H9 (cell line): ENCODE measurements around the gene NHERF2. TPM values are rescaled to one million over a fixed set of nuclear protein-coding genes. Genes with fewer than 3 reads are reported as not detected.

ENCODE experiments used
- DNase-seq: peaks from one replicate; pipeline ENCODE4 v3.0.0-alpha.2; 2017
- H2AFZ ChIP-seq: one replicate; pipeline ENCODE4 v1.6.1; 2013; ENCODE audit warnings: mild to moderate bottlenecking, low read length, control low read depth, moderate library complexity
- H2AK5ac ChIP-seq: 2 replicates; pipeline ENCODE4 v1.6.1; 2013; ENCODE audit warnings: low read length, control low read depth, mixed read lengths; ENCODE audit not compliant: insufficient read length
- H2BK120ac ChIP-seq: one replicate; pipeline ENCODE4 v1.6.1; 2013; ENCODE audit warnings: low read depth, mild to moderate bottlenecking, low read length, control low read depth, inconsistent platforms; ENCODE audit not compliant: poor library complexity, severe bottlenecking
- H2BK12ac ChIP-seq: 2 replicates; pipeline ENCODE4 v1.6.1; 2013; ENCODE audit warnings: low read length, control low read depth, mixed read lengths, low read depth; ENCODE audit not compliant: insufficient read length
- H2BK15ac ChIP-seq: 2 replicates; pipeline ENCODE4 v1.6.1; 2013; ENCODE audit warnings: low read depth, low read length, control low read depth
- H2BK20ac ChIP-seq: one replicate; pipeline ENCODE4 v1.6.1; 2013; ENCODE audit warnings: low read depth, mild to moderate bottlenecking, low read length, control low read depth, inconsistent platforms; ENCODE audit not compliant: poor library complexity, severe bottlenecking
- H2BK5ac ChIP-seq: 2 replicates; pipeline ENCODE4 v1.6.1; 2013; ENCODE audit warnings: low read length, control low read depth, mixed read lengths; ENCODE audit not compliant: insufficient read length
- H3K14ac ChIP-seq: 2 replicates; pipeline ENCODE4 v1.6.1; 2013; ENCODE audit warnings: low read length, control low read depth; ENCODE audit not compliant: insufficient read depth
- H3K18ac ChIP-seq: 2 replicates; pipeline ENCODE4 v1.6.1; 2013; ENCODE audit warnings: low read depth, mild to moderate bottlenecking, mixed read lengths, low read length, control low read depth; ENCODE audit not compliant: insufficient read length
- H3K23ac ChIP-seq: 2 replicates; pipeline ENCODE4 v1.6.1; 2013; ENCODE audit warnings: low read length, control low read depth, mixed read lengths, low read depth; ENCODE audit not compliant: insufficient read length
- H3K23me2 ChIP-seq: 2 replicates; pipeline ENCODE4 v1.6.1; 2013; ENCODE audit warnings: low read depth, mild to moderate bottlenecking, mixed read lengths, low read length, control low read depth; ENCODE audit not compliant: insufficient read length, poor library complexity, severe bottlenecking
- H3K27ac ChIP-seq: 2 replicates; pipeline ENCODE4 v1.5.1; 2013; ENCODE audit warnings: low read length, control low read depth, mixed read lengths, low read depth; ENCODE audit not compliant: insufficient read length
- H3K27me3 ChIP-seq: 2 replicates; pipeline ENCODE4 v1.6.1; 2013; ENCODE audit warnings: low read length, control low read depth, inconsistent platforms; ENCODE audit not compliant: insufficient read depth
- H3K4ac ChIP-seq: 2 replicates; pipeline ENCODE4 v1.6.1; 2013; ENCODE audit warnings: low read depth, mild to moderate bottlenecking, control low read depth, inconsistent platforms, low read length, moderate library complexity
- H3K4me1 ChIP-seq: 2 replicates; pipeline ENCODE4 v1.6.1; 2013; ENCODE audit warnings: low read length, control low read depth, inconsistent platforms; ENCODE audit not compliant: insufficient read depth
- H3K4me2 ChIP-seq: 2 replicates; pipeline ENCODE4 v1.6.1; 2013; ENCODE audit warnings: low read length, control low read depth, mixed read lengths; ENCODE audit not compliant: insufficient read length, insufficient read depth
- H3K56ac ChIP-seq: 2 replicates; pipeline ENCODE4 v1.6.1; 2013; ENCODE audit warnings: low read depth, mild to moderate bottlenecking, mixed read lengths, low read length, control low read depth; ENCODE audit not compliant: insufficient read length
- H3K79me1 ChIP-seq: 2 replicates; pipeline ENCODE4 v1.6.1; 2013; ENCODE audit warnings: low read depth, mild to moderate bottlenecking, moderate library complexity, low read length, control low read depth, inconsistent platforms; ENCODE audit not compliant: insufficient read depth, poor library complexity, severe bottlenecking
- H3K79me2 ChIP-seq: 2 replicates; pipeline ENCODE4 v1.6.1; 2013; ENCODE audit warnings: low read length, control low read depth, inconsistent platforms; ENCODE audit not compliant: insufficient read depth
- H3K9ac ChIP-seq: 2 replicates; pipeline ENCODE4 v1.6.1; 2013; ENCODE audit warnings: low read length, control low read depth, mixed read lengths; ENCODE audit not compliant: insufficient read length; ENCODE audit errors: extremely low read depth
- H3K9me3 ChIP-seq: one replicate; pipeline ENCODE4 v1.6.1; 2013; ENCODE audit warnings: low read depth, low read length, inconsistent platforms; ENCODE audit not compliant: control insufficient read depth
- H3T11ph ChIP-seq: one replicate; pipeline ENCODE4 v1.6.1; 2013; ENCODE audit warnings: mild to moderate bottlenecking, low read length, control low read depth, inconsistent platforms
- H4K20me1 ChIP-seq: one replicate; pipeline ENCODE4 v1.6.1; 2013; ENCODE audit not compliant: control insufficient read depth, insufficient read length, insufficient read depth
- H4K5ac ChIP-seq: 2 replicates; pipeline ENCODE4 v1.6.1; 2013; ENCODE audit warnings: low read depth, mild to moderate bottlenecking, mixed read lengths, low read length, control low read depth; ENCODE audit not compliant: insufficient read length
- H4K8ac ChIP-seq: replicated peaks from 2 replicates; pipeline ENCODE4 v1.6.1; 2013; ENCODE audit warnings: low read length, control low read depth, mixed read lengths, low read depth; ENCODE audit not compliant: insufficient read length
- H4K91ac ChIP-seq: 2 replicates; pipeline ENCODE4 v1.6.1; 2013; ENCODE audit warnings: low read depth, mild to moderate bottlenecking, moderate library complexity, mixed read lengths, low read length, control low read depth; ENCODE audit not compliant: insufficient read length
- H3K27ac Mint-ChIP-seq, 3 experiments: 2 replicates in 2 of 3; 3 replicates in 1 of 3; pipeline ENCODE4 v1.8.0; 2020 to 2021; ENCODE audit warnings: mixed read lengths in 3 of 3, mild to moderate bottlenecking in 1 of 3, moderate library complexity in 1 of 3
- H3K27me3 Mint-ChIP-seq: 2 replicates; pipeline ENCODE4 v1.8.0; 2021; ENCODE audit warnings: low read depth, mild to moderate bottlenecking, moderate library complexity, mixed read lengths
- H3K36me3 Mint-ChIP-seq, 3 experiments: 2 replicates in 2 of 3; 3 replicates in 1 of 3; pipeline ENCODE4 v1.8.0; 2020 to 2021; ENCODE audit warnings: low read depth in 3 of 3, mixed read lengths in 3 of 3; ENCODE audit not compliant: insufficient read depth in 1 of 3
- H3K4me1 Mint-ChIP-seq, 2 experiments: 2 replicates each; pipeline ENCODE4 v1.8.0; 2020; ENCODE audit warnings: mixed read lengths in 2 of 2
- H3K4me3 Mint-ChIP-seq, 2 experiments: 2 replicates in 1 of 2; 3 replicates in 1 of 2; pipeline ENCODE4 v1.8.0; 2020 to 2021; ENCODE audit warnings: mild to moderate bottlenecking in 2 of 2, mixed read lengths in 2 of 2, moderate library complexity in 1 of 2
- H3K9me3 Mint-ChIP-seq, 2 experiments: 2 replicates in 1 of 2; 3 replicates in 1 of 2; pipeline ENCODE4 v1.8.0; 2020; ENCODE audit warnings: mild to moderate bottlenecking in 2 of 2, mixed read lengths in 2 of 2, moderate library complexity in 1 of 2
- CTCF ChIP-seq: fragments of 200-600 bp; sonication (generic); conservative IDR thresholded peaks from 3 replicates; pipeline ENCODE4 v1.8.0; 2021; ENCODE audit warnings: antibody characterized with exemption, mild to moderate bottlenecking
- WGBS: extraction: QIAGEN DNeasy Blood & Tissue Kit; methylation state at CpG from one replicate; pipeline ENCODE4 v1.1.7; 2013; ENCODE audit warnings: missing lambda C conversion rate, low lambda C conversion rate, mixed read lengths; ENCODE audit not compliant: insufficient read length; ENCODE audit errors: extremely low coverage; 5-methylcytosine and 5-hydroxymethylcytosine counted together
- total RNA-seq: library from RNA; stranded (reverse); gene quantifications from 2 replicates; pipeline ENCODE4 v1.2.1, GENCODE V29; 2021

NHERF2 gene
- total RNA-seq, 1 experiment from 2014 or later = 15.3 TPM

GRCh38 chr16:2047330-2048115 is 20.8 kb downstream of the NHERF2 start, which contains the start of the genes NTHL1 and TSC2:
Gene NTHL1, minus strand, starts transcription at chr16:2047834. Its CDS starts 11 bp downstream, at chr16:2047823.
Gene TSC2, plus strand, starts transcription at chr16:2047985. Its CDS starts 631 bp downstream, at chr16:2048616.
- peak within 1 kb of the TSS; percentile 46 for H3K9ac ChIP-seq
- H3K14ac ChIP-seq = no peak within 1 kb of the TSS; the same call in 1 of the 2 replicates
- no peak within 1 kb of the TSS for H4K8ac ChIP-seq
- Mint-ChIP-seq H3K9me3 (no peaks in the 10 kb centered on the region), H3K27me3 (no peaks in the 10 kb centered on the region), H3K4me3 (peak within 1 kb of the TSS; percentile 89 to 95), H3K36me3 (peaks cover 4 to 20% (median 19%) of the 10 kb centered on the region in 3 experiments; a peak in 6 of 7 replicates), H3K4me1 (peaks cover 10 to 18% of the 10 kb centered on the region in 2 experiments), H3K27ac (peak within 1 kb of the TSS in 1 of 3 experiments; percentile 22; a peak in 1 of 7 replicates)
- no peak within 1 kb of the TSS for H4K91ac ChIP-seq
- H3K23ac ChIP-seq = no peak within 1 kb of the TSS
- H2BK120ac ChIP-seq = no peak within 1 kb of the TSS
- no peak within 1 kb of the TSS for H4K5ac ChIP-seq
- no peak within 1 kb of the TSS for H3T11ph ChIP-seq
- H2BK15ac ChIP-seq = no peak within 1 kb of the TSS
- WGBS = no CpG with 5 or more reads among the region's 81 CpGs
- H3K23me2 ChIP-seq = peaks cover 11% of the 10 kb centered on the region
- no peak within 1 kb of the TSS for H3K27ac ChIP-seq
- peak; percentile 32; the same call in 1 of the 3 replicates for TF ChIP-seq CTCF
- H3K4me2 ChIP-seq = peak within 1 kb of the TSS; percentile 82
- no peak within 1 kb of the TSS for H2AK5ac ChIP-seq
- no peak within 1 kb of the TSS for H2BK20ac ChIP-seq
- no peak within 1 kb of the TSS for H3K4ac ChIP-seq
- H2BK5ac ChIP-seq = no peak within 1 kb of the TSS
- no peak within 1 kb of the TSS for H3K18ac ChIP-seq
- no peaks in the 10 kb centered on the region for H4K20me1 ChIP-seq
- DNase-seq = peak; percentile 98
- H3K79me2 ChIP-seq = no peaks in the 10 kb centered on the region
- no peak within 1 kb of the TSS for H2BK12ac ChIP-seq
- H3K4me1 ChIP-seq = 0 out of 2 replicates have a peak, but pooled peaks cover 3% of the 10 kb centered on the region
- no peak within 1 kb of the TSS for H3K56ac ChIP-seq
- H3K9me3 ChIP-seq = no peaks in the 10 kb centered on the region
- no peak within 1 kb of the TSS for H2AFZ ChIP-seq
- H3K79me1 ChIP-seq = no peaks in the 10 kb centered on the region
- no peaks in the 10 kb centered on the region for H3K27me3 ChIP-seq
